Measurements from ENCODE around the gene FGG.

Gene FGG

DNA sequence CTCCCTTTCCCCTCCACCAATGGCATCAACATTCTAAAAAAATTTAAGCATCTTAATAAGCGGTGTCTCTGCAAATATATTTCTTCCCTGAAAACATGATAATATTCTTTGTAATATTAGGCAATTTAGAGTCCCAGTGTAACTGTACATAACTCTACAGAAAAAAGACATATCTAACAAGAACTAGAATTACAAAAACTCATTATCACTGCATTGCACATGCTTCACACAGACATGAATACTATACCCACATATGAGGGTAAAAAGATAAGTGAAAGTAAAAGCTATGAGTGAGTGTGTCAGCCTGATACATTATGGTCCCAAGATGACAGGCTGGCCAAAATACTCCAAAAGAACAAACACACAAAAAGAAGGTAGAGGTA is 52.0 kb downstream of the FGG start:
- no peaks in the 10 kb centered on the region for H3K36me3 ChIP-seq (ENCODE audit: insufficient read depth, low read depth, low read length)
- H3K9me3 ChIP-seq (ENCODE audit: insufficient read depth, low read depth, low read length): no peaks in the 10 kb centered on the region
- no peak overlapping the region for H3K4me3 ChIP-seq (ENCODE audit: low read length)
- H3K9ac ChIP-seq (ENCODE audit: low read depth, low read length): no peak overlapping the region
- H3K4me1 ChIP-seq (ENCODE audit: insufficient read depth, low read length): no peaks in the 10 kb centered on the region
- no peak overlapping the region for H3K27ac ChIP-seq (ENCODE audit: low read length)
- H3K27me3 ChIP-seq (ENCODE audit: insufficient read depth, low read length): no peaks in the 10 kb centered on the region

DNA sequence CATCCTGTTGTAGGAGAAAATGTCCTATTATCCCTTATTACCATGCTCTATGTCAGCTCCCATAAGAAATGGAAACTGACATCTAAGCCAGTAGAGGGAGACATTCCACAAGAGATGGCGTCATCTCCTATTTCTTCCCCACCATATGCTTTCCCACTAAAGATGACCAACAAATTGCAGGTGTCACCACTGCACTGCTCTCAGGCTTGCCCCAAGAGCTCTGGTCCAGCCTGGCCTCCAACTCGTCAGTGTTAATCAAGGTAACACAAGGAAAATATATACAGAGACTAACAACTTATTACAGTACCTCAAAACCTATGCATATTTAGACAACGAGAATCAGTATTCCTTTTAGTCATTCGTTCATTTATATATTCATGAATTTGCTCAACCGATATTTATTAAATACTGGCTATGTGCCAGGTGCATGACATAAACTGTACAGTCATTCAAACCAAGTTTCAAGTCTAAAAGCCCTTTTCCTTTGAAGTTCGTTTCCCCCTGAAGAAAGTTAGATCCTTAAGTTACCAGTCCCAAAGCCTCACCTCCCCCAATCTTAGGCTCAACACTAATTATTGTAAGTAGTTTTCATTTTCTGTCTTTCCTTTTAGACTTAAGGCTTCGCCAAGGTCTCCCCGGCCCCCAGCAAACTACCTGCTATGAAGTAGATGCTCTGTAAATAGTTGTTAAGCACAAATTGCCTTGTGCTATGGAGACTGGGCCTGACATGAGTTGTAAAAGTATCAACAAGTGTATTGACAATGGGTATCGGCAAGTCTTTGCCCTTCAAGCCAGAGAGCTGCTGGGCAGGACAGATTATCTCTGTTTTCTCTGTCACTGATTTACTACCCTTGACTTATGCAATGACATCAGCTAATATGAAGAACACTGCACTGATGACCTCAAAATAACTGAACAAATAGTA is 52.7 kb downstream of the FGG start:
- no peak overlapping the region for H3K4me3 ChIP-seq (ENCODE audit: low read length)
- H3K27me3 ChIP-seq (ENCODE audit: insufficient read depth, low read length): no peaks in the 10 kb centered on the region
- H3K9ac ChIP-seq (ENCODE audit: low read depth, low read length): no peak overlapping the region
- H3K9me3 ChIP-seq (ENCODE audit: insufficient read depth, low read depth, low read length): no peaks in the 10 kb centered on the region
- no peak overlapping the region for H3K27ac ChIP-seq (ENCODE audit: low read length)
- H3K36me3 ChIP-seq (ENCODE audit: insufficient read depth, low read depth, low read length): no peaks in the 10 kb centered on the region
- H3K4me1 ChIP-seq (ENCODE audit: insufficient read depth, low read length): no peaks in the 10 kb centered on the region

- Histone ChIP-seq H3K4me1 (ENCODE audit: insufficient read depth, low read length) (no peaks in the 10 kb centered on the region), H3K27ac (ENCODE audit: low read length) (no peak overlapping the region), H3K9ac (ENCODE audit: low read depth, low read length) (no peak overlapping the region), H3K9me3 (ENCODE audit: insufficient read depth, low read depth, low read length) (no peaks in the 10 kb centered on the region), H3K4me3 (ENCODE audit: low read length) (no peak overlapping the region), H3K36me3 (ENCODE audit: insufficient read depth, low read depth, low read length) (no peaks in the 10 kb centered on the region), H3K27me3 (ENCODE audit: insufficient read depth, low read length) (no peaks in the 10 kb centered on the region)
Observed at GRCh38 chr4:154559141-154559493, 53.3 kb downstream of the FGG start.

All from iPS-20b (cell line).